HEK293 (cell line): ENCODE data around the gene CRACR2A.

Source experiments
- CTCF ChIA-PET: fragments of 350-600 bp; formaldehyde crosslinking; extraction: SDS; loops from one replicate; lab custom pipeline; 2021; ENCODE audit warnings: antibody characterized with exemption; lab: Yijun Ruan, JAX
- POLR2A ChIA-PET: fragments of 300-600 bp; formaldehyde crosslinking; extraction: SDS; loops from one replicate; lab custom pipeline; 2020; ENCODE audit warnings: antibody characterized with exemption, inconsistent platforms; lab: Yijun Ruan, JAX
- H3K27ac ChIP-seq: fragments of 200-500 bp; sonication (Bioruptor generic); 2 replicates; pipeline ENCODE4 v1.5.1; 2014; ENCODE audit warnings: low read depth, low read length, control low read depth, inconsistent platforms; ENCODE audit errors: extremely low read depth
- H3K36me3 ChIP-seq, 2 experiments: fragments of 200-500 bp in 1 of 2; sonication (Bioruptor generic) in 1 of 2; 1 replicate in 1 of 2; 2 replicates in 1 of 2; pipeline ENCODE4 v1.5.1; 2014 to 2017; ENCODE audit warnings: inconsistent platforms in 2 of 2, low read length in 2 of 2; ENCODE audit not compliant: control insufficient read depth in 2 of 2, insufficient read depth in 1 of 2
- H3K4me1 ChIP-seq: fragments of 200-500 bp; sonication (Bioruptor generic); 2 replicates; pipeline ENCODE4 v1.5.1; 2014; ENCODE audit warnings: mild to moderate bottlenecking, low read length, inconsistent platforms; ENCODE audit not compliant: control insufficient read depth, insufficient read depth
- H3K4me3 ChIP-seq: 2 replicates; pipeline ENCODE4 v1.5.1; 2011; ENCODE audit warnings: low read depth, mild to moderate bottlenecking, control low read depth, low read length, moderate library complexity
- H3K9me3 ChIP-seq: fragments of 200-500 bp; sonication (Bioruptor generic); 2 replicates; pipeline ENCODE4 v1.5.1; 2014; ENCODE audit warnings: low read depth, low read length, inconsistent platforms; ENCODE audit not compliant: control insufficient read depth, insufficient read depth
- ATF2 ChIP-seq: fragments of 450-650 bp; formaldehyde crosslinking; IDR thresholded peaks from 2 replicates; pipeline ENCODE4 v1.5.1; 2016; ENCODE audit warnings: missing biosample characterization, missing genetic modification characterization, low read depth
- GLI2 ChIP-seq: fragments of 450-650 bp; formaldehyde crosslinking; IDR thresholded peaks from 2 replicates; pipeline ENCODE4; 2017; ENCODE audit warnings: missing biosample characterization, missing genetic modification characterization, low read depth, borderline replicate concordance
- HOXA7 ChIP-seq: sonication (generic); formaldehyde crosslinking; IDR thresholded peaks from 2 replicates; pipeline ENCODE4 v1.8.1; 2022; ENCODE audit warnings: missing genetic modification reagents, borderline replicate concordance
- INSM2 ChIP-seq: fragments of 450-650 bp; formaldehyde crosslinking; IDR thresholded peaks from 2 replicates; pipeline ENCODE4 v1.5.1; 2016; ENCODE audit warnings: missing biosample characterization, missing genetic modification characterization
- KLF7 ChIP-seq: fragments of 450-650 bp; formaldehyde crosslinking; IDR thresholded peaks from 2 replicates; pipeline ENCODE4 v1.5.1; 2016; ENCODE audit warnings: missing biosample characterization, missing genetic modification characterization, borderline replicate concordance
- RBAK ChIP-seq: fragments of 450-650 bp; formaldehyde crosslinking; IDR thresholded peaks from 2 replicates; pipeline ENCODE4 v1.5.1; 2016; ENCODE audit warnings: missing biosample characterization, missing genetic modification characterization
- SALL2 ChIP-seq: fragments of 450-650 bp; formaldehyde crosslinking; IDR thresholded peaks from 2 replicates; pipeline ENCODE4 v1.5.0; 2017; ENCODE audit warnings: missing biosample characterization, mild to moderate bottlenecking, missing genetic modification characterization, borderline replicate concordance
- SETDB1 ChIP-seq: IDR thresholded peaks from one replicate; pipeline ENCODE4 v1.6.1; 2017; ENCODE audit warnings: mild to moderate bottlenecking, low read length, moderate library complexity, mixed read lengths; ENCODE audit not compliant: insufficient read length
- TCF7L2 ChIP-seq: IDR thresholded peaks from 2 replicates; pipeline ENCODE4 v1.6.1; 2011; ENCODE audit warnings: low read depth, mild to moderate bottlenecking, inconsistent platforms, low read length, moderate library complexity, borderline replicate concordance
- ZBTB26 ChIP-seq: fragments of 450-650 bp; formaldehyde crosslinking; optimal IDR thresholded peaks from 2 replicates; pipeline ENCODE3; 2016; ENCODE audit warnings: missing biosample characterization, mild to moderate bottlenecking, missing genetic modification characterization
- ZNF112 ChIP-seq: fragments of 450-650 bp; formaldehyde crosslinking; IDR thresholded peaks from 2 replicates; pipeline ENCODE4 v1.5.0; 2017; ENCODE audit warnings: missing biosample characterization, missing genetic modification characterization
- ZNF169 ChIP-seq: fragments of 450-650 bp; formaldehyde crosslinking; IDR thresholded peaks from 2 replicates; pipeline ENCODE4 v1.5.1; 2016; ENCODE audit warnings: missing biosample characterization, missing genetic modification characterization
- ZNF266 ChIP-seq: fragments of 450-650 bp; formaldehyde crosslinking; IDR thresholded peaks from 2 replicates; pipeline ENCODE4 v1.5.1; 2016; ENCODE audit warnings: missing biosample characterization, missing genetic modification characterization, low read depth
- ZNF274 ChIP-seq, 2 experiments: fragments of 200-500 bp in 1 of 2; fragments of 450-650 bp in 1 of 2; sonication (Bioruptor generic) in 1 of 2; formaldehyde crosslinking in 1 of 2; IDR thresholded peaks; 2 replicates each; pipeline versions ENCODE4 v1.5.1 to v1.6.1; 2014 to 2016; ENCODE audit warnings: borderline replicate concordance in 1 of 2, inconsistent platforms in 1 of 2, low read length in 1 of 2, missing biosample characterization in 1 of 2, missing genetic modification characterization in 1 of 2
- ZNF398 ChIP-seq: fragments of 450-650 bp; formaldehyde crosslinking; IDR thresholded peaks from 2 replicates; pipeline ENCODE4 v1.5.1; 2017; ENCODE audit warnings: missing biosample characterization, missing genetic modification characterization
- ZNF473 ChIP-seq: fragments of 450-650 bp; formaldehyde crosslinking; IDR thresholded peaks from 2 replicates; pipeline ENCODE4 v1.5.1; 2017; ENCODE audit warnings: missing biosample characterization, missing genetic modification characterization
- ZNF529 ChIP-seq: fragments of 450-650 bp; formaldehyde crosslinking; IDR thresholded peaks from 2 replicates; pipeline ENCODE4 v1.5.1; 2017; ENCODE audit warnings: missing genetic modification characterization, missing biosample characterization; ENCODE audit not compliant: insufficient replicate concordance
- ZNF549 ChIP-seq: fragments of 450-650 bp; IDR thresholded peaks from 2 replicates; pipeline ENCODE4 v1.5.1; 2018; ENCODE audit warnings: missing biosample characterization, missing genetic modification characterization, mild to moderate bottlenecking, inconsistent platforms, moderate library complexity
- ZNF561 ChIP-seq: fragments of 450-650 bp; IDR thresholded peaks from 2 replicates; pipeline ENCODE4 v1.5.1; 2018; ENCODE audit warnings: missing biosample characterization, missing genetic modification characterization, borderline replicate concordance
- ZNF600 ChIP-seq: fragments of 450-650 bp; formaldehyde crosslinking; IDR thresholded peaks from 2 replicates; pipeline ENCODE4 v1.5.1; 2016; ENCODE audit warnings: missing biosample characterization, missing genetic modification characterization
- ZNF610 ChIP-seq: fragments of 450-650 bp; formaldehyde crosslinking; IDR thresholded peaks from 2 replicates; pipeline ENCODE4 v1.5.1; 2016; ENCODE audit warnings: missing biosample characterization, missing genetic modification characterization, borderline replicate concordance
- ZNF623 ChIP-seq: fragments of 450-650 bp; formaldehyde crosslinking; IDR thresholded peaks from 2 replicates; pipeline ENCODE4 v1.5.1; 2016; ENCODE audit warnings: missing biosample characterization, missing genetic modification characterization
- ZNF639 ChIP-seq: fragments of 450-650 bp; formaldehyde crosslinking; IDR thresholded peaks from 2 replicates; pipeline ENCODE4 v1.5.1; 2016; ENCODE audit warnings: missing biosample characterization, missing genetic modification characterization
- ZNF785 ChIP-seq: fragments of 450-650 bp; formaldehyde crosslinking; IDR thresholded peaks from 2 replicates; pipeline ENCODE4 v1.5.1; 2016; ENCODE audit warnings: missing biosample characterization, missing genetic modification characterization
- ZNF791 ChIP-seq: fragments of 450-650 bp; formaldehyde crosslinking; IDR thresholded peaks from 2 replicates; pipeline ENCODE4 v1.5.1; 2016; ENCODE audit warnings: missing biosample characterization, missing genetic modification characterization
- ZNF792 ChIP-seq: fragments of 450-650 bp; formaldehyde crosslinking; IDR thresholded peaks from 2 replicates; pipeline ENCODE4 v1.5.1; 2016; ENCODE audit warnings: missing biosample characterization, missing genetic modification characterization
- ZSCAN18 ChIP-seq: fragments of 450-650 bp; formaldehyde crosslinking; IDR thresholded peaks from 2 replicates; pipeline ENCODE4 v1.5.1; 2016; ENCODE audit warnings: missing biosample characterization, missing genetic modification characterization
- ZSCAN23 ChIP-seq: fragments of 450-650 bp; formaldehyde crosslinking; IDR thresholded peaks from 2 replicates; pipeline ENCODE4 v1.5.1; 2016; ENCODE audit warnings: missing biosample characterization, missing genetic modification characterization

The CRACR2A gene

GRCh38 chr12:3752741-3753486 is at the start of gene CRACR2A:
Gene CRACR2A (minus strand): TSS chr12:3753109. CDS start chr12:3696999, 56,110 bp downstream.
- H3K4me1 ChIP-seq, result no peaks in the 10 kb centered on the region; the same call in 1 of the 2 replicates
- CTCF ChIA-PET, result interaction anchor here (0.7 to 1.0 kb wide), 2 partner anchors 51 to 276 kb away, joined by 3 to 4 read pairs; no protein-coding TSS in a partner anchor
- no peaks in the 10 kb centered on the region for H3K9me3 ChIP-seq
- H3K27ac ChIP-seq, result no peak within 1 kb of the TSS; the same call in 1 of the 2 replicates
- no peaks in the 10 kb centered on the region for H3K36me3 ChIP-seq
- H3K4me3 ChIP-seq, result peak within 1 kb of the TSS; percentile 21
- POLR2A ChIA-PET, result no interaction called here
- TF ChIP-seq ZBTB26 (tag by site-specific recombination) (peak; percentile 65), SALL2 (tag by site-specific recombination) (no peak), ZSCAN23 (tag by site-specific recombination) (no peak), INSM2 (no peak), ZNF274 (IDR thresholded peaks at IDR 0.05; ENCODE audit: low read length) (no peak), ZNF274 (tag by site-specific recombination; IDR thresholded peaks at IDR 0.05; ENCODE audit: borderline replicate concordance) (no peak), ZNF792 (no peak), ZNF529 (tag by site-specific recombination) (no peak), ZNF785 (tag by site-specific recombination) (no peak), TCF7L2 (no peak), ZNF561 (tag by site-specific recombination) (0 out of 2 replicates have a peak, but pooled peaks have one; percentile 70), ZNF266 (tag by site-specific recombination) (no peak), ZSCAN18 (tag by site-specific recombination) (no peak), ZNF639 (tag by site-specific recombination) (no peak), ZNF398 (tag by site-specific recombination) (peak; percentile 63; the same call in 1 of the 2 replicates), ZNF623 (tag by site-specific recombination) (no peak), ZNF473 (no peak), ZNF791 (tag by site-specific recombination) (no peak), SETDB1 (no peak), ZNF600 (tag by site-specific recombination) (peak; percentile 13; the same call in 1 of the 2 replicates), GLI2 (tag by site-specific recombination) (no peak), ZNF549 (no peak), RBAK (tag by site-specific recombination) (no peak), ATF2 (tag by site-specific recombination) (no peak), ZNF169 (tag by site-specific recombination) (no peak), ZNF112 (tag by site-specific recombination) (no peak), KLF7 (tag by site-specific recombination) (no peak), ZNF610 (no peak), HOXA7 (CRISPR knock-in tag) (no peak)
